ENCODE measurements around the gene BUB1B.
A peak's percentile ranks its signal among the peaks of the same experiment; 100 is the strongest.

Gene BUB1B

GRCh38 chr15:40242601-40243000 lies 81.7 kb downstream of the BUB1B start:
- no peak for DNase-seq

DNA sequence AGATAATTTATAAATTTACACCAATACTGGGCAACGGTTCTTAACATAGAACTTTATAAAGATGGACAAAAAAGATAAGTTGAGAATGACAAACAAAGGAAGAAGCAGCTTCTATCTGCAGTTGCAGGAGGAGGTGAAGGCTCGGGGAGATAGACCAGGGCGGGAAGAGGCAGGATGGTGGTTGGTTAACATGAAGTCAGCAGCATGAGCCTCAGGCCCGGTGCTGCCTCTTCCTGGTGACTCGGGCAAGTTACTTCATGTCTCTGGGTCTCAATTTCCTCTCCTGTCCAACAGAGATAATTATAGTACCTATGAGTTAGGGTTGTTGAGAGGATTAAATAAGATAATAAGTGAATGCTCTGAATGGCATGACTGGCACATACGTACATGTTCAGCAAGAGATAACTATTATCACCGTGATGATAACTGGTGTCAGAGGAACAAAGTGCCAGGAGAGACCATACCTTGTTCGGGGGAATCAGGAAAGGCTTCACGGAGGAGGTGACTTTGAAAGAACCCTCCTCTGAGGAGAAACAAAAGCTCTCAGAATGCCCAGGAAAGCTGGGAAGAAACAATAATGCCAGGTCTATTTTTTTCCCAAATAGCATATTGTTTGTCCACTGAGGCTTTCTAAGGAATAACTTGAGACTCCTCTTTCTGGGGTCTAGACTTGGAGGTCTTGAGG lies 82.4 kb downstream of the BUB1B start:
- DNase-seq, result no peak

DNA sequence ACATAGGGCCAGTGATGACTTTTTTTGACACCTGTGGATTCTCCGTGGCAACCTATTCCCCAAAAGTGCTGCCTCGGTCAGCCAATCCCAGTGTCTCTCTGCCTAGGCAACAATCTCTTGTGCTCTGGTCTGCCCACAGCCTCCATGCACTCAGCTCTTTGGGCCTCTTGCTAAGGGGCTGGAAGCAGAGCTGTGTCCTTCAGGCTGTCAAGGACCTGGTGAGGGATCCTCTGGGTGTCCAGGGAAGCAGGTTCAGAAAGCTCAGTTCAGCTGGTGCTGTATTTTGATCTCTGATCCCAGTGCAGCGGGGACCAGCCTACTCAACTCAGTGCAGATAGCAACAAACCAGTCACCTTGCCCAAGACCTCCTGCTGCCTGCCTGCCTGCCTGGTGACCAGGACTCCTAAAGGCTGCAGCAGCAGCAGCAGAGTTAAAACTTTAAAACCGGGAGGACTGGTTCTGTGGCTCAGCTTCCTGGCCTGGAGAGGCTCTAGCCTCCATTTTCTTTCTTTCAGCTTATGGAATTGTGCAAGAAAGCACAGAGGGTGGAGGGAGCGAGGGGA lies 84.2 kb downstream of the BUB1B start:
- no peak for DNase-seq

- no peak for DNase-seq
Measured at GRCh38 chr15:40245666-40246450, 85.0 kb downstream of the BUB1B start.

DNA sequence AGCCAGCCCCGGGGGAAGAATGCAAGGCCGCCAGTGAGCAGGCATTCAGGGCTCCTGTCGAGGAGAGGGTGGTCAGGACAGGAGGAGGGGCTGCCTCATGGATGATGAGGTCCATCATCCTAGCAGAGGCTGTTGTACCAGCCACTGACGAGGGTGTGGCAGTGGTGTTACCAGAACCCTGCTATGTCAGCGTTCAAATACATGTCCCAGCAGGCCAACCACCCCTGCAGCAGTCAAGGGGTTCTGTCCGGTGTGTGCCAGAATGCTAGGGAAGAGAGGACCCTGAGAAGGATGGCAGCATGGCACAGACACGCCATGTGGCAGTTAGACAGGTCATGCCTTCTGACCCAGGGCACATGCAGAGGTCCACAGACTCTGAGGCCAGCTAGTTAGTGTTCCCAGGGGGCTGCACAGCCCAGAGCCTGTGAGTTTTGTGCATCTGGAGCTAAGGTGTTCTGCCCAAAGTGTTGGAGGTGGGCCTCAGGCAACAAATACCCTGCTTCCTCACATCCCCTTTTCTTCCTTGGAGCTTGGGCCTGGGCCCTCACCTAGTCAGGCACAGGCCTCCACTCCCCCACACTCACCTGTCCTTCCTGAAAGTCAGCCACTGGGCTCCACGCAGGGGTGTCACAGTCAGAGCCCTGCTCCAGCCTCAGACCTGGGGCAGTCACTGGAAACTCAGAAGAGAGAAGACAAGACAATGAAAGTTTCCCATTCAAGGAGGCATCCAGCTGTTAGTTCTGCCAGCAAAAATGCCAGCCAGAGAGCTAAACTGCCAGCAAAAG lies 85.8 kb downstream of the BUB1B start:
- DNase-seq, result no peak

DNA sequence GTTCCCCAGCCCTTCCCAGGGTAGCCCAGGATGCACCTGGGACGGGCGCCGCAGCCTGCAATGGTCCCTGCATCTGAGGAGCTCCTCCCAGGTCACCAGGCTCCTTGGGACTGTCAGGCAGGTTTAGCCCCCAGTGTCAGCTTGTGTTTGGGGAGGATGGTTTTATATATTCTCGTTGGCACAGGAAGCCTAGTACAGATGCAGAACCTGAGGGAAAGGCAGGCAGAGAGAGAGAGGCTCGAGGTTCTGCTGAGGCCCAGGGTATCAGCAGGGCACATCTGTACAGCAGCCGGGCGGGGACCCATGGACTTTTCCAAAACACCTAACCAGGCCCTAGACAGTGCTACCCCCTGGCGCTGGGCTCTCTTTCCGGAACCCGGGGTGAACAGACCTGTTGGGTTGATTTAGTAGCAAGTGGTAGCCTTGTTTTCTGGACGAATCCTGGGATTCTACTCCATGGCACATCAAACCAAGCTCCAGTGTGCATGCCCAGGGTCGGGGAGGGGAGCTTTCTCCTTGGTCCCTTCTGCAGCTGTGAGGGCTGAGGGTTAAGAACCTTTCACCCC lies 86.6 kb downstream of the BUB1B start:
- no peak for DNase-seq

DNA sequence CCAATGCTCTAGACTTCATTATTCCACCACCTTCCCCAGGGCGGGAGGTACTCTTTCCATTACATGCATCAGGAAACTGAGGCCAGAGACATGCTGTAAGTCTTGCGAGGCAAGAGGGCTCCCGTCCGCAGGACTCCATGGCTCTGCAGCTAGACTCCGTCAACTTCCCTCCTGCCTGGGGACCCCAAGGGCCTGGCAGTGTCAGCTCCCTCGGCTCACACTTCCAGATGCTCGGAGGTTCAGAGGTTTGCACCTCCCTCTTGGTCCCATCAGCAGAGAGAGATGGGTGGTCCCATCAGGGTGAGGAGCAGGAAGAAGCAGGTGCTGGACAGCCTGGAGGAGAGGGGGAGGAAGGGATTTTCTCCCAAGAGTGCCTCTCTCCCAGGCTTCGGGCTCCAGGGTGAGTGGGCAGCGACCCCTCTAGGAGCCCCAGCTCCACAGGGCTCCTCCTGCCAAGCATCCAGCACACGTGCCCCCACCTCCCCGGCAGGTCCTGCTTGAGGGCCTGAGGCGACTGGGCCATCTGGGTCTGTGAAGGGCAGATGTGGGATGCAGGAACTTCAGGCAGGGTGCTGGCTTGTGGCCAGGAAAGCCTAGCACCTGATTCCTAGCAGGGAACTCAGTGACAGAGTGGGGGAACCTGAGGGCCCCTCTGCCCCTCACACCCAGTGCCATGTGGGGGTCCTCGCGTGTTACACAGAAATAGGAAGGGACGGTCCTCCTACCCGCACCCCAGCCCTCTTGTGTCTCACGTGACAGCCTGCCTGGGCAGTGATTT lies 87.3 kb downstream of the BUB1B start:
- DNase-seq, result no peak

DNA sequence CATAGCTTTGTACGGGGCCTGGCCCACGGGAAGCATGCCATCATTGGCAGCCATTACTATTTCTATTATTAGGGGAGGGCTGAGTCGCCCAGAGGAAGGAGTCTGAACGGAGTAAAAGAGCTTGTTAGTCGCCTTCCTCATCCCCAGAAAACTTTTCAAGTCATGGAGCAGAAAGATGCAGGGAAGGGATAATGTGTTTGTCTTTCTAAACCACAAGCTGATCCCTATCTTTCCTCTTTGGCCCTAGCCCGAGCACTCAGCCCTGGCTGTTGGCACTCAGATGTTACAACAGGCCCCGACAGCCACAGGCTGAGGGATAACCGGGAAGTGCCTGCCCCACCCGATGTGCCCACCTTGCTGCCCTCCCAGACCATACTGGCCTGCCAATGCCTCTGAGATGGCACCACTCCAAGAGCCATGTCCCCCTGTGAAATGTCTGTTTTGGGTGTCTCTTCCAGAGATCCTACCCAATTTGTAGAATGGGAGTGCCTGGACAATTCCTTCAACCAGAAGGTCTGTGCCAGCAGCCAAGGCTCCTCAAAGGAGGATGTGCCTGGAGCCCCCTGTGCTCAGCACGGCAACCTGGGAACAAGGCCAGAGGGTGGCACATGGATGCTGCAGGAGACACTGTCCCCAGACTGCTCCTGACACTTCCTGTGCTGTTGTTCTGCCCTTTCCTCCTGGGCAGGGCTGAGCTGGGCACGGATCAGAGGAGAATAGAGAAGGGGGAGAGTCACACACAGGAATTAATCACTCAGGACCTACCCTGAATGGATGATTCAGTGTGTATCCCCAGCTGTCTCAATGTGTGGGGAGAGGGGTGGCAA lies 88.8 kb downstream of the BUB1B start:
- DNase-seq, result no peak

DNA sequence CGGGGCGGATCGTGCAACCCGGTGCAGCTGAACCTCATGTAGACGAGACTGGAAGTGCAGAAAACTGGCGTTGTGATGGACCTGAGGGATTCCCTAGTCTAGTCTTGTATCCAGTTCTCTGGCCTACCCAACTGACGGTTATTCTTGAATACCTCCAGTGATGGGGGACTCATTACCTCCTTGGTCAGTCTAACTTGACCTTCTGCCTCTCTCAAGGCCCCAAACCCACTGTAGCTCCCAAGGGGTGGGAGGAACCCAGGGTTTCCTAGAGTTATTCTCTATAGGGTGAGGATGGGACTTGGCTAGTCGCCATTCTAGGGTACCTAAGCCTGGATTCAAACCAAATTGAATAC lies 89.4 kb downstream of the BUB1B start:
- no peak for DNase-seq

- no peak for DNase-seq
Measured at GRCh38 chr15:40250771-40251483, 90.1 kb downstream of the BUB1B start.

GRCh38 chr15:40251486-40252140 lies 90.7 kb downstream of the BUB1B start:
- DNase-seq, result no peak

DNA sequence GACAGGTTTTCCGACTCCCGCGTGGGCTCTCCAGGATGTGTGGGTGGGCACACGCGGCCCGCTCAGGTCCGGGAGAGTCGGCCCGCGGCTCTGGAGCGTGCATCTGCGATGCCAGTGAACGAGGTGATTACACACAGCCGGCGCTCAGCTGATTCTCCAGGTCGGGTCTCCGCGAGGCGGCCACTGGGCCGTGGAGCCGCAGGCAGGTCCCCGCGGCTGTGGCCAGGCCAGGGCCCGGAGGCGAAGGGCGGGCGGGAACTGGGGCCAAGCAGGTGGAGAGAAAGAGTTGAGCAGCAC lies 91.2 kb downstream of the BUB1B start:
- DNase-seq, result no peak

- peak; percentile 70 for DNase-seq
Measured at GRCh38 chr15:40252438-40253166, 91.7 kb downstream of the BUB1B start.

DNA sequence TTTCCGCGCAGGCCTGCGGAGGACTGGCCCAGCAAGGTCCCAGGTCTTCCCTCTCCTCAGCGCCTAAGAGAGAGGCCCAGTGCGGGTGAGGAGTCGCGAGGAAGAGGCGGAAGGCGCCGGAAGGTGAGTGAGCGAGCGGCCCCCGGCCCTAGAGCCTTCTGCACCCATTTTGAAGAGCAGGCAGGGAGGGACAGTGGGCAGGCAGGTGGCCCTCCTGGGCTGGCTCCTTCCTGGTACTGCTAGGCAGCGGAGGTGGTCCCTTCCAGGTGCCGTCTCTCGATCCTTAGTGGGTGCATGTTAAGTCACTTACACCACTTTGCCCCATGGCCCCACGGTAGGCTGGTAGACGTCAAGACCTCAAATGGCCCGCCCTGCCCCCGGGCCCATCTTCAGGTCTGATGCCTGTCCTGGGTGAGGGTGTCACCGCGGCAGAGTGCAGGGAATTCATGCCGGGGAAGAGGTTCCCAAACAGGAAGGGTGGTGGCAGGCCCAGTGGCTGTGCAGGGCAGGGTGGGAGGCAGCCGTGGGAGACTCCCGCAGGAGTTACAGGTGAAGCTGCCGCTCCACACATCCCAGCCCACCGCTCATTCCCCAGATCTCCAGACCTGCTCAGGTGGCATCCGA lies 92.4 kb downstream of the BUB1B start:
- no peak for DNase-seq

- no peak for DNase-seq
Measured at GRCh38 chr15:40254452-40254851, 93.6 kb downstream of the BUB1B start.

DNA sequence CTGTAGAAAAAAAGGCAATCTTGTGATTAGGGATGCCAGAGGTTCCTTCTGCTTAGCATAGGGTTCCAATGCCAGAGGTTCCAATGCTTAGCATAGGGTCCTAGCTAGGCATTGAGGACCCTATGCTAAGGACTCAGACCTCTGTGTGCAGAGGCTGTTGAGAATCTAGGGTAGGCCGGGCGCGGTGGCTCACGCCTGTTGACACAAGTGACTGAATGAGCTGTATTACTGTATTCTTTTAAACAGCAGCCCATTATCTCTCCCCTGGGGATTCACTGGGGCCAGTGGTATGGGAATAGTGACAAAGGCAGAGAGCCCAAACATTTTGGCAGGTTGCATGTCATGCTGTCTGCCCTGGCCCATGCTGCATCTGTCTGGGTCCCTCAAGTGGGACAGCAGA lies 94.2 kb downstream of the BUB1B start:
- DNase-seq, result no peak

- DNase-seq, result no peak
Measured at GRCh38 chr15:40256638-40257235, 95.9 kb downstream of the BUB1B start.

DNA sequence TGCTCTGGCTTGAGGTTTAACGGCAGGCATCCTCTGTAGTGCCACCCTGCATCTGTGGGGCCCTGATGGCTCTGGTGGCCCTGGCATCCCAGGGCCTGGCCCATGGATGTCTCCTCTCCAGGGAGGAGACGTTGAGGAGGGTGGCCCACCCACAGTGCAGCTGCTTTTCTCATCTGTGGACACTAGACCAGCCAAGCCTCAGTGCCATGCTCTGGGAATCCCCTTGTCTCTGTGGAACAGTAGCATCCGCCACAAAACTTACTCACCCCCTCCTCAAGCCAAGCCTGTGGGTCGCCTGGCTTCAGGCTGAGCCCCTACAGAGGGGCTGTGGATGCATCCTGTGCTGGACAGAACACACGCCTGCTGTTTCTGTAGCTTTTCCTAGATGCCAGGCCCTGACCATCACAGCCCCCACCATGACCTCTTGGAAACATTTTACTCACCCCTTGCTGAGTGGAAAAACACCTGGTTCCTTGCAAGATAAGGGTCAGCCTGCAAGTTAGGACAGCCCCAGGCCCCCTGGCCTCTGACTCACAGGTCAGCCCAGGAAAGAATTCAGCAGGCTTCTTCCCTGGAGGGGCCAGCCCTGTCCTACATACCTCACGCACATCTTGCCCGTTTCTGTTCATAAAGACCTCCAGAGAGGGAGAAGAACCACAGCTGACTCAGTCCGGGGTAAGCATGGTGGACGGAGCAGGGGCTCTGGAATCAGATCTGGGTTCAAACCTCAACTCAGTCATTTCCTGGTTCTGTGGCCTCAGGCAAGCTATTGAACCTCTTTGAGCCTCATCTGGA lies 97.0 kb downstream of the BUB1B start:
- DNase-seq, result no peak
